NCI-H446 (cell line): ENCODE results near the gene OR5B21.

Experiments used
- DNase-seq, 2 experiments: peaks; one replicate each; lab custom pipeline; 2025; lab: John Stamatoyannopoulos, UW

OR5B21 gene

GRCh38 chr11:58508005-58508404 is at the start of gene OR5B21:
Gene OR5B21 (minus strand): TSS chr11:58508105. CDS start chr11:58508105, 0 bp downstream.
- DNase-seq, result no peak

GRCh38 chr11:58549644-58550043 is 41.7 kb upstream of the OR5B21 start:
- DNase-seq, result no peak

GRCh38 chr11:58546841-58547240 is 38.9 kb upstream of the OR5B21 start:
- no peak for DNase-seq

- DNase-seq, result no peak
Observed at GRCh38 chr11:58531865-58532341, 24.0 kb upstream of the OR5B21 start.

- no peak for DNase-seq
Observed at GRCh38 chr11:58530236-58530635, 22.3 kb upstream of the OR5B21 start.

GRCh38 chr11:58527429-58527828 is 19.5 kb upstream of the OR5B21 start:
- DNase-seq, result no peak

GRCh38 chr11:58526721-58527120 is 18.8 kb upstream of the OR5B21 start:
- no peak for DNase-seq

- DNase-seq, result no peak
Observed at GRCh38 chr11:58525037-58525614, 17.2 kb upstream of the OR5B21 start.

- DNase-seq, result peak; percentile 70 to 85
Observed at GRCh38 chr11:58524232-58525036, 16.5 kb upstream of the OR5B21 start.

GRCh38 chr11:58513747-58514367 is 6.0 kb upstream of the OR5B21 start:
- peak in 1 of 2 experiments; percentile 59 for DNase-seq

- DNase-seq, result no peak
Observed at GRCh38 chr11:58511636-58512035, 3.7 kb upstream of the OR5B21 start.

- no peak for DNase-seq
Observed at GRCh38 chr11:58509748-58510147, 1.8 kb upstream of the OR5B21 start.

GRCh38 chr11:58508814-58509213 is 909 bp upstream of the OR5B21 start:
- no peak for DNase-seq

- no peak for DNase-seq
Observed at GRCh38 chr11:58507355-58507754, 550 bp downstream of the OR5B21 start.

GRCh38 chr11:58506935-58507334 is 970 bp downstream of the OR5B21 start:
- no peak for DNase-seq

GRCh38 chr11:58505849-58506248 is 2.1 kb downstream of the OR5B21 start:
- DNase-seq, result no peak

GRCh38 chr11:58504232-58504631 is 3.7 kb downstream of the OR5B21 start:
- DNase-seq, result no peak

GRCh38 chr11:58503361-58503856 is 4.5 kb downstream of the OR5B21 start:
- DNase-seq, result no peak

- no peak for DNase-seq
Observed at GRCh38 chr11:58502004-58502403, 5.9 kb downstream of the OR5B21 start.

GRCh38 chr11:58498464-58498863 is 9.4 kb downstream of the OR5B21 start:
- DNase-seq, result no peak

- DNase-seq, result no peak
Observed at GRCh38 chr11:58497951-58498350, 10.0 kb downstream of the OR5B21 start.

- no peak for DNase-seq
Observed at GRCh38 chr11:58495906-58496305, 12.0 kb downstream of the OR5B21 start.

GRCh38 chr11:58494101-58494500 is 13.8 kb downstream of the OR5B21 start:
- DNase-seq, result no peak
